GM12878 (cell line): Measurements from ENCODE around the gene SLC4A5. TPM values are rescaled to one million over a fixed set of nuclear protein-coding genes. Genes with fewer than 3 reads are reported as not detected.

Experiments
- ATAC-seq: fragments of 200-7000 bp; cut with Tn5 transposase; 3 replicates; pipeline ENCODE4 v1.9.1; 2020; ENCODE audit warnings: mild to moderate bottlenecking, moderate library complexity
- BruUV-seq: library from RNA; stranded (reverse); fragments of 400-500 nt; replicated peaks from 2 replicates; lab custom pipeline; 2021; lab: Mats Ljungman, UMichigan
- CTCF ChIA-PET: fragments of 300-600 bp; sonication (Branson Sonifier 250); formaldehyde crosslinking; extraction: SDS; loops from one replicate; lab custom pipeline; 2021; ENCODE audit warnings: inconsistent platforms; lab: Yijun Ruan, JAX
- POLR2A ChIA-PET: fragments of 350-600 bp; formaldehyde crosslinking; extraction: SDS; loops from one replicate; lab custom pipeline; 2021; ENCODE audit warnings: inconsistent platforms; lab: Charles Lee
- RAD21 ChIA-PET: fragments of 300-600 bp; sonication (Branson Sonifier 250); formaldehyde crosslinking; loops from one replicate; lab custom pipeline; 2023; ENCODE audit warnings: antibody characterized with exemption; ENCODE audit not compliant: unreplicated experiment; lab: Charles Lee
- SMC1A ChIA-PET: fragments of 300-600 bp; sonication (Branson Sonifier 250); formaldehyde crosslinking; loops from one replicate; lab custom pipeline; 2023; ENCODE audit not compliant: unreplicated experiment, uncharacterized antibody; lab: Charles Lee
- DNase-seq: peaks from one replicate; pipeline ENCODE4 v3.0.0-alpha.2; 2011; ENCODE audit warnings: low read depth, low spot score
- FAIRE-seq: peaks from 3 replicates; lab custom pipeline; 2011; peaks lifted over from hg19 to GRCh38; lab: Jason Lieb, UNC
- H2AFZ ChIP-seq: 2 replicates; pipeline ENCODE4 v1.6.0; 2011; ENCODE audit warnings: low read depth, low read length, control low read depth; ENCODE audit not compliant: control insufficient read depth
- H3K27ac ChIP-seq: 2 replicates; pipeline ENCODE4 v1.5.1; 2011; ENCODE audit warnings: control low read depth; ENCODE audit not compliant: control insufficient read depth, insufficient read depth
- H3K27me3 ChIP-seq, 2 experiments: replicated peaks in 1 of 2; 2 replicates each; pipeline versions ENCODE4 v1.6.0 to v1.6.1; 2011; ENCODE audit warnings: low read length in 1 of 2; ENCODE audit not compliant: control insufficient read depth in 2 of 2, insufficient read depth in 2 of 2
- H3K36me3 ChIP-seq, 2 experiments: 2 replicates each; pipeline ENCODE4 v1.5.1; 2011; ENCODE audit warnings: low read length in 1 of 2; ENCODE audit not compliant: control insufficient read depth in 2 of 2, insufficient read depth in 2 of 2
- H3K4me1 ChIP-seq: 2 replicates; pipeline ENCODE4 v1.6.1; 2011; ENCODE audit warnings: mild to moderate bottlenecking, low read length, moderate library complexity, mixed read lengths; ENCODE audit not compliant: control insufficient read depth, insufficient read depth
- H3K4me2 ChIP-seq: 2 replicates; pipeline ENCODE4 v1.6.0; 2011; ENCODE audit warnings: control low read depth; ENCODE audit not compliant: control insufficient read depth, insufficient read depth
- H3K4me3 ChIP-seq: fragments of 200-600 bp; sonication (generic); 2 replicates; pipeline ENCODE4 v1.5.1; 2016
- H3K79me2 ChIP-seq: 2 replicates; pipeline ENCODE4 v1.6.0; 2011; ENCODE audit warnings: low read length; ENCODE audit not compliant: control insufficient read depth, insufficient read depth
- H3K9ac ChIP-seq: 2 replicates; pipeline ENCODE4 v1.8.0; 2011; ENCODE audit warnings: low read length, control low read depth, mixed read lengths; ENCODE audit not compliant: control insufficient read depth, insufficient read depth
- H3K9me3 ChIP-seq: replicated peaks from 3 replicates; pipeline ENCODE4 v1.5.1; 2011; ENCODE audit warnings: mild to moderate bottlenecking, low read length; ENCODE audit not compliant: control insufficient read depth, insufficient read depth
- H4K20me1 ChIP-seq: 2 replicates; pipeline ENCODE4 v1.6.0; 2011; ENCODE audit not compliant: control insufficient read depth, insufficient read depth
- BRCA1 ChIP-seq: IDR thresholded peaks from 2 replicates; pipeline ENCODE4 v1.6.1; 2011; ENCODE audit warnings: low read depth, low read length, improper control_type of control experiment
- DPF2 ChIP-seq: fragments of 450-650 bp; IDR thresholded peaks from 2 replicates; pipeline ENCODE4 v1.6.1; 2017; ENCODE audit warnings: mild to moderate bottlenecking
- GABPA ChIP-seq: IDR thresholded peaks from 2 replicates; pipeline ENCODE4 v1.6.1; 2014; ENCODE audit warnings: antibody characterized with exemption, low read depth, mild to moderate bottlenecking, inconsistent platforms
- HSF1 ChIP-seq: fragments of 150-350 bp; IDR thresholded peaks from 2 replicates; pipeline ENCODE4 v1.6.1; 2014; ENCODE audit warnings: mild to moderate bottlenecking, low read depth, low read length
- JUND ChIP-seq: IDR thresholded peaks from 2 replicates; pipeline ENCODE4 v1.6.1; 2012; ENCODE audit warnings: low read depth, mild to moderate bottlenecking, low read length, improper control_type of control experiment, moderate library complexity
- MYC ChIP-seq: IDR thresholded peaks from 2 replicates; pipeline ENCODE4 v1.6.1; 2011; ENCODE audit warnings: mild to moderate bottlenecking, low read length, moderate library complexity, inconsistent platforms; ENCODE audit not compliant: insufficient read depth, insufficient replicate concordance, insufficient read length, severe bottlenecking
- NFIC ChIP-seq: IDR thresholded peaks from 2 replicates; pipeline ENCODE4 v1.6.1; 2012; ENCODE audit warnings: low read depth, mild to moderate bottlenecking, inconsistent platforms, low read length, moderate library complexity
- RUNX3 ChIP-seq: IDR thresholded peaks from 2 replicates; pipeline ENCODE4 v1.6.1; 2012; ENCODE audit warnings: low read length, inconsistent platforms
- SMAD5 ChIP-seq: IDR thresholded peaks from 2 replicates; pipeline ENCODE4 v1.6.1; 2016; ENCODE audit warnings: antibody characterized with exemption, low read depth
- STAT1 ChIP-seq: fragments of 450-650 bp; conservative IDR thresholded peaks from 2 replicates; pipeline ENCODE4 v1.6.1; 2014; ENCODE audit warnings: antibody characterized with exemption, mild to moderate bottlenecking
- WRNIP1 ChIP-seq: IDR thresholded peaks from 2 replicates; pipeline ENCODE4 v1.6.1; 2011; ENCODE audit warnings: low read depth, low read length, improper control_type of control experiment, borderline replicate concordance
- ZNF217 ChIP-seq: fragments of 450-650 bp; IDR thresholded peaks from 2 replicates; pipeline ENCODE4 v1.6.1; 2017; ENCODE audit warnings: antibody characterized with exemption, mild to moderate bottlenecking
- WGBS: methylation state at CpG from one replicate; pipeline ENCODE4 v1.1.6; 2016; ENCODE audit warnings: low lambda C conversion rate; ENCODE audit not compliant: insufficient replicate concordance, insufficient coverage; ENCODE audit errors: missing lambda C conversion rate; 5-methylcytosine and 5-hydroxymethylcytosine counted together
- in situ Hi-C: fragments of 300-500 bp; cut with MboI; formaldehyde crosslinking; loops from 9 replicates; pipeline ENCODE4 v1.14.3; 2018; ENCODE audit warnings: mixed read lengths
- intact Hi-C: fragments of 100-400 bp; cut with micrococcal nuclease; formaldehyde crosslinking; loops from one replicate; pipeline ENCODE4 v1.14.2; 2022; ENCODE audit not compliant: unreplicated experiment
- polyA plus RNA-seq, 11 experiments: library from polyadenylated mRNA; depleted of rRNA in 4 of 11; unstranded in 6 of 11; stranded (reverse) in 5 of 11; fragments of >200 nt; fragmentation: Nextera tagmentation in 4 of 11; fragmentation: Illumina TruSeq in 1 of 11; extraction: Ambion mirVana in 4 of 11; extraction: Trizol in 1 of 11; gene quantifications; 1 replicate in 1 of 11; 2 replicates in 10 of 11; pipeline versions ENCODE4 v1.2.1 to v1.2.3, GENCODE V29; 2011 to 2016; ENCODE audit warnings: inconsistent platforms in 2 of 11, missing spikeins in 2 of 11, low read depth in 1 of 11
- total RNA-seq, 4 experiments: library from RNA; depleted of rRNA in 3 of 4; stranded (reverse); fragments of >200 nt in 3 of 4; fragmentation: Illumina TruSeq in 1 of 4; extraction: Trizol in 1 of 4; gene quantifications; 2 replicates each; pipeline versions ENCODE4 v1.2.1 to v1.2.3, GENCODE V29; 2013 to 2021
- TF ChIP-seq, protein P1 (sequence below): fragments of 450-650 bp; IDR thresholded peaks from 2 replicates; pipeline ENCODE4 v1.6.1; 2017; ENCODE audit warnings: borderline replicate concordance
- TF ChIP-seq, protein P2 (sequence below): IDR thresholded peaks from 2 replicates; pipeline ENCODE4 v1.6.1; 2011; ENCODE audit warnings: borderline replicate concordance, low read depth, mild to moderate bottlenecking, moderate library complexity, low read length; ENCODE audit not compliant: insufficient read depth, poor library complexity, severe bottlenecking
- TF ChIP-seq, protein P3 (sequence below): fragments of 450-650 bp; IDR thresholded peaks from 2 replicates; pipeline ENCODE4 v1.6.1; 2017; ENCODE audit warnings: mild to moderate bottlenecking, low read depth, inconsistent platforms; ENCODE audit not compliant: poor library complexity, severe bottlenecking
- TF ChIP-seq, protein P4 (sequence below): IDR thresholded peaks from 2 replicates; pipeline ENCODE4 v1.6.1; 2012; ENCODE audit warnings: low read depth, low read length, improper control_type of control experiment
- TF ChIP-seq, protein P5 (sequence below): fragments of 450-650 bp; IDR thresholded peaks from 2 replicates; pipeline ENCODE4 v1.6.1; 2016; ENCODE audit warnings: mild to moderate bottlenecking

Gene SLC4A5
- total and polyA plus RNA-seq, 10 of the 15 experiments (the other 5 are each of a cell fraction or from before 2014, with no cell fraction given) = 0.15 to 4.7 (median 1.6) TPM

DNA sequence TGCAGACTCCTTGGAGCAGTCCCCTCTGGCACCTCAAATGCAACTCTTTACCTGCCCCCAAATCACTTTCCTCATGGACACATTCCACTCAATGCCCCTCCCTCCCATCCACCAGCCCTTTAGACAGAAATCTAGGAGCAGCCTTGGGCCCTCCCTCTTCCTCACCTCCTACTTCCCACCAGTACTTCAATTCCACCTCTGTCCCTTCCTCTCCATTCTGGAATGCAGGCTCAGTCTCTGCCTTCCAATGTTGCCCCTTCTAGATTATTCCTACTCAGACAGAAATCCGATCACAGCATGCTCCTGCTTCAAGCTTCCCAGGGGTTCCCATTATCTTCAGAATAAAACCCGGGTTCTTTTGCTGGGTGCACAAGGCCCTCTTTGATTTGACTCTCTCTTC is 82.7 kb downstream of the SLC4A5 start:
- no peaks in the 10 kb centered on the region for H3K36me3 ChIP-seq
- no peak overlapping the region for H3K27ac ChIP-seq
- in situ Hi-C loops (no loop called here), intact Hi-C loops (no loop called here)
- ChIA-PET CTCF (interaction anchor here (0.6 to 4.2 kb wide), 5 partner anchors 10 to 140 kb away, joined by 3 to 20 read pairs (median 3); no protein-coding TSS in a partner anchor), POLR2A (no interaction called here), SMC1A (no interaction called here), RAD21 (interaction anchor here (1.2 kb wide), 1 partner anchor 75 kb away, joined by 5 read pairs; no protein-coding TSS in a partner anchor)
- H3K27me3 ChIP-seq = no peaks in the 10 kb centered on the region
- WGBS = 36% methylated on average over 2 of the region's 2 CpGs
- no peak overlapping the region for H3K9ac ChIP-seq
- ATAC-seq = no peak
- no peak for DNase-seq
- FAIRE-seq = no peak
- H3K4me1 ChIP-seq = no peaks in the 10 kb centered on the region
- H2AFZ ChIP-seq = no peak overlapping the region
- no TSS peak for BruUV-seq
- H3K79me2 ChIP-seq = no peaks in the 10 kb centered on the region
- no peaks in the 10 kb centered on the region for H3K9me3 ChIP-seq
- H4K20me1 ChIP-seq = no peaks in the 10 kb centered on the region
- no peak overlapping the region for H3K4me2 ChIP-seq
- no peak overlapping the region for H3K4me3 ChIP-seq
- TF ChIP-seq, protein P1, sequence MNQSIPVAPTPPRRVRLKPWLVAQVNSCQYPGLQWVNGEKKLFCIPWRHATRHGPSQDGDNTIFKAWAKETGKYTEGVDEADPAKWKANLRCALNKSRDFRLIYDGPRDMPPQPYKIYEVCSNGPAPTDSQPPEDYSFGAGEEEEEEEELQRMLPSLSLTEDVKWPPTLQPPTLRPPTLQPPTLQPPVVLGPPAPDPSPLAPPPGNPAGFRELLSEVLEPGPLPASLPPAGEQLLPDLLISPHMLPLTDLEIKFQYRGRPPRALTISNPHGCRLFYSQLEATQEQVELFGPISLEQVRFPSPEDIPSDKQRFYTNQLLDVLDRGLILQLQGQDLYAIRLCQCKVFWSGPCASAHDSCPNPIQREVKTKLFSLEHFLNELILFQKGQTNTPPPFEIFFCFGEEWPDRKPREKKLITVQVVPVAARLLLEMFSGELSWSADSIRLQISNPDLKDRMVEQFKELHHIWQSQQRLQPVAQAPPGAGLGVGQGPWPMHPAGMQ = no peak
- TF ChIP-seq, protein P2, sequence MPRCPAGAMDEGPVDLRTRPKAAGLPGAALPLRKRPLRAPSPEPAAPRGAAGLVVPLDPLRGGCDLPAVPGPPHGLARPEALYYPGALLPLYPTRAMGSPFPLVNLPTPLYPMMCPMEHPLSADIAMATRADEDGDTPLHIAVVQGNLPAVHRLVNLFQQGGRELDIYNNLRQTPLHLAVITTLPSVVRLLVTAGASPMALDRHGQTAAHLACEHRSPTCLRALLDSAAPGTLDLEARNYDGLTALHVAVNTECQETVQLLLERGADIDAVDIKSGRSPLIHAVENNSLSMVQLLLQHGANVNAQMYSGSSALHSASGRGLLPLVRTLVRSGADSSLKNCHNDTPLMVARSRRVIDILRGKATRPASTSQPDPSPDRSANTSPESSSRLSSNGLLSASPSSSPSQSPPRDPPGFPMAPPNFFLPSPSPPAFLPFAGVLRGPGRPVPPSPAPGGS = no peak
- no peak for TF ChIP-seq MYC
- TF ChIP-seq BRCA1 = no peak
- no peak for TF ChIP-seq RUNX3
- TF ChIP-seq, protein P3, sequence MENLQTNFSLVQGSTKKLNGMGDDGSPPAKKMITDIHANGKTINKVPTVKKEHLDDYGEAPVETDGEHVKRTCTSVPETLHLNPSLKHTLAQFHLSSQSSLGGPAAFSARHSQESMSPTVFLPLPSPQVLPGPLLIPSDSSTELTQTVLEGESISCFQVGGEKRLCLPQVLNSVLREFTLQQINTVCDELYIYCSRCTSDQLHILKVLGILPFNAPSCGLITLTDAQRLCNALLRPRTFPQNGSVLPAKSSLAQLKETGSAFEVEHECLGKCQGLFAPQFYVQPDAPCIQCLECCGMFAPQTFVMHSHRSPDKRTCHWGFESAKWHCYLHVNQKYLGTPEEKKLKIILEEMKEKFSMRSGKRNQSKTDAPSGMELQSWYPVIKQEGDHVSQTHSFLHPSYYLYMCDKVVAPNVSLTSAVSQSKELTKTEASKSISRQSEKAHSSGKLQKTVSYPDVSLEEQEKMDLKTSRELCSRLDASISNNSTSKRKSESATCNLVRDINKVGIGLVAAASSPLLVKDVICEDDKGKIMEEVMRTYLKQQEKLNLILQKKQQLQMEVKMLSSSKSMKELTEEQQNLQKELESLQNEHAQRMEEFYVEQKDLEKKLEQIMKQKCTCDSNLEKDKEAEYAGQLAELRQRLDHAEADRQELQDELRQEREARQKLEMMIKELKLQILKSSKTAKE = no peak
- no peak for TF ChIP-seq ZNF217
- TF ChIP-seq, protein P4, sequence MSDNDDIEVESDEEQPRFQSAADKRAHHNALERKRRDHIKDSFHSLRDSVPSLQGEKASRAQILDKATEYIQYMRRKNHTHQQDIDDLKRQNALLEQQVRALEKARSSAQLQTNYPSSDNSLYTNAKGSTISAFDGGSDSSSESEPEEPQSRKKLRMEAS = no peak
- no peak for TF ChIP-seq NFIC
- no peak for TF ChIP-seq SMAD5
- TF ChIP-seq WRNIP1 = no peak
- TF ChIP-seq STAT1 = no peak
- TF ChIP-seq, protein P5, sequence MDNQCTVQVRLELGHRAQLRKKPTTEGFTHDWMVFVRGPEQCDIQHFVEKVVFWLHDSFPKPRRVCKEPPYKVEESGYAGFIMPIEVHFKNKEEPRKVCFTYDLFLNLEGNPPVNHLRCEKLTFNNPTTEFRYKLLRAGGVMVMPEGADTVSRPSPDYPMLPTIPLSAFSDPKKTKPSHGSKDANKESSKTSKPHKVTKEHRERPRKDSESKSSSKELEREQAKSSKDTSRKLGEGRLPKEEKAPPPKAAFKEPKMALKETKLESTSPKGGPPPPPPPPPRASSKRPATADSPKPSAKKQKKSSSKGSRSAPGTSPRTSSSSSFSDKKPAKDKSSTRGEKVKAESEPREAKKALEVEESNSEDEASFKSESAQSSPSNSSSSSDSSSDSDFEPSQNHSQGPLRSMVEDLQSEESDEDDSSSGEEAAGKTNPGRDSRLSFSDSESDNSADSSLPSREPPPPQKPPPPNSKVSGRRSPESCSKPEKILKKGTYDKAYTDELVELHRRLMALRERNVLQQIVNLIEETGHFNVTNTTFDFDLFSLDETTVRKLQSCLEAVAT = no peak
- no peak for TF ChIP-seq HSF1
- TF ChIP-seq JUND = no peak
- TF ChIP-seq DPF2 = no peak
- no peak for TF ChIP-seq GABPA
